Measurements from ENCODE around the gene PLEKHA4.
"Not testable (repeated sequence)": the region's sequence is repeated elsewhere in the genome, so short reads cannot be mapped to it uniquely, and the experiment has no call there.

PLEKHA4 gene

DNA sequence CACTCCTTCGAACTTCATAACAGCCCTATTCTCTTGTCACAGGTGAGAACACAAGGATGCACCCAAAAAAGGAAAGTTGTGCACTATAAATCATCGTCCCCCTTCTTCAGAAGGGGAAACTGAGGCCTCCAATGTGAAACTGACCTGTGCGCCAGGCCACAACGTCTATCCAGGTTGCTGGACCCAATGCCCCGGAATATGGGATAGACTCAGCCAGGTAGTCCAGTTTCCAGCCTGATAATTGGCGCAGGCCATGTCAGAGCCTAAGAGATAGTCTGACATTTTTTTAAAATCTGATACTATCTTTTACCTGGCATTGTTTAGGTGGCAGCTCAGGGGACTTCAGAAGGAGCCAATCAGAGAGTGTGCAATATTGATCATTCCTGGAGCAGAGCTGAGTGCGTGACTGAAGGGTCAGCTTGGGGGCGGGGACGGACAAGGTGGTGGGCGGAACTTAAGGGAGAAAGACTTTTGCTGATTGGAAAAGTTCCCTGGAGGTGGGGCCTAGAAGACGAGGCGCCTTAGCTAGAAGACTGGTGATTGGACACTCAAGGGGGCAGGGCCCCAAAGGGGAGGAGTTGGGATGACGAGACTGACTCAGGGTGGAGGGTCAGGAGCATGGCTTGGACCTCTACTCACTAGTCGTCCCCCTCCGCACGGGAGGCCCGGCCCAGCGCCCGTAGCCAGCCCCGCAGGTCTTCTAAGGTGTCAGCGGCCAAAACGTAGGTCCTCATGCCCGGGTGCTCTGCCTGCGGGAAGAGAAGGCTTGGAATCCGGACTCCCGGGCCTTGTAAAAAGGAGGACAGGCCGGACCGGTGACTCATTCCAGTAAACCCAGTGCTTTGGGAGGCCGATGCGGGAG, 8.5 kb downstream of the PLEKHA4 start:
- peak; percentile 80 for DNase-seq

DNA sequence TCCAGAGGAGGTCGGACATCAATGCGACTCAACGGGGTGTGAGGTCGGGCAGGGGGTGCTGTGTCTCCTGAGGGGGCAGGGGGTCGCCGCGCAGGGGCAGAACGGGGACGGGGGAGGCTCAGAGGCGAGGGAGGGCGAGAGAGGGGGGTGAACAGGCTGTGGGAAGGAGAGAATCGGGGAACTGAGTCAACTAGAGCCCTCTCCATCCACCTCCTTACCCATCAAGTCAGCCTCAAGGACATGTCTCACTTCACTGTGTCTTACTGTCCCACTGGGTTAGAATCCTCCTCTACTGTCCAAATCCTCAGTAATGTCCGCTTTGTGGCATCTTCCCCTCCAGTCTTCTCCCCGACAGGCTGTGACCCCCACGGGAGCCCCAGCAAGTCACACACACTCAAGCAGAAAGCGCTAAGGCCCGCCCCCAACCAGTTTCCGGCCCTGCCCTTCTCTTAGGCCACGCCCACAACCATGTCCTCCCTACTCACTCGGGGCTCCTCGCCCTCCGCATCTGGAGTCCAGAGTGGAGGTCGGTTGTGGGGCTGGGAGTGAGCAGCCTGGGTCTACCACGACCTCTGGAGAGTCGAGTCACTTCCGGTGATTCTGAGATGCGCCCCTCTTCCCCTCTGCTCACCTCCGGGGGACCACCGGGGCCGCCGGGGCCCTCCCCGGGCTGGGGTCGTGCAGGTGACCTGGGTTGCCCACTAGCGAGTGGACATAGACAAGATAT, 9.3 kb downstream of the PLEKHA4 start:
- DNase-seq = peak; percentile 89

DNA sequence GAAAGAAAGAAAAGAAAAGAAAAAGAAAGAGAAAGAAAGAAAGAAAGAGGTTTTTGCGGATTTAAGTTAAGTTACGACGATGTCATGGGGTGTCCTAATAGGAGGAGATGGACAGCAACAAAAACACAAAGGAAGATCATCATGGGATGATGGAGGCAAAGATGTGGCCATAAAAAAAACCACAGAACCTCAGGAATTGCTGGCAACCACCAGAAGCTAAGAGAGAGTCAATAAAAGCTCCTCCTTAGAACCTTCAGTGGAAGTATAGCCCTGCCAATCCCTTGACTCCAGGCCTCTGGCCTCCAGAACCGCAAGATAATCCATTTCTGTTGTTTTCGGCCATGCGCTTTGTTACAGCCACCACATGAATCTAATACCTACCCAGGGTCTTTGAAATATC, 11.5 kb downstream of the PLEKHA4 start:
- DNase-seq = no peak

DNA sequence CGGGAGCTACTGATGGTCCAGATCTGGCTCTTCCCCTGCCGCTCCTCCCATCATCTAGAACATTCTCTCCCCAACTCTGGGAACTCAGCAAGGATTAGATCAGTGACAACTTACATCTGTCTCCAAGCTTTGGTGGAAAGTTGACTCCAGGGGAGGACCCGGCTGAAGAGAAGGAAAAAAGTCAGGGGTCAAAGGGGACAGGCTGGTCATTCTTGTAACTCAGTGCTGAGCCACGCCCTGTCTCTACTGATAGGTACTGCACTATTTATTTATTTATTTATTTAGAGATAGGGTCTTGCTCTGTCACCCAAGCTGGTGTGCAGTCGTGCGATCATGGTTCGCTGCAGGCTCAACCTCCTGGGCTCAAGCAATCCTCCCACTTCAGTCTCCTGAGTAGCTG, 14.3 kb downstream of the PLEKHA4 start:
- no peak for DNase-seq

DNA sequence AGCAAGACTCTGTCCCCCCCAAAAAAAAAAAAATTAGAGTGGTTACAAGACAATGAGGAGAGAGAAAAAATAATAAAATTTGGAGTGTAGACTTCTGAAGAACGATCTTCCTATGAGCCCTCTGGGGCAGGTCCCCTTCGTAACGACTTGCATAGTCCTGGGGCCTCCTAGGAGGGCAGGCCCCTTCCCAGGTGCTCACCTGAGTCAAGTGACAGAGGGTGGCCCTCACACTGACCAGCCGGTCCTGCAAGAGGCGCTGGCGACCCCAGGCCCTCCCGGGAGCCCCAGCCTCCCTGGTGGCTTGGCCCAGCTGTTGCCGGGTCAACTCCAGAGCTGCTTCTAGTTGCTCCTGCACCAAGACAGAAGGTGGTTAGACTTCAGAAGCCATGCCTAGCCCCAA, 14.9 kb downstream of the PLEKHA4 start:
- no peak for DNase-seq

DNA sequence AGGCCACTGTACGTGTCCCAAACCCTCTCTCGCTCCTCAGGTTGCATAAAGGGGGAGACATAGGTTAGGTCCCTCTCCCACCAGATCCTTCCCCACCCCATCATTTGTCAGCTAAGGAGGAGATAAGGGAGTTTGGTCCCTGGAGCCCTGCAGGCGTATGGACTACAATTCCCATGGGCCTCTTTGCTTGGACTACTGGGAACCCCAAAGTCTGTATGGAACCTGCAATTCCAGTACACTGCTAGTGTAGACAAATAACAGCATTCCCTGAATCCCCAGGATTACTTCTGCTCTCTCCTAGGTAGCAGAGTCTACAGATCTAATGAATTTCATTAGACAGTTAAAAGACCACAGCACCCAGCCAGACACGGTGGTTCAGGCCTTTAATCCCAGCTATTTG, 16.1 kb downstream of the PLEKHA4 start:
- DNase-seq = no peak

DNA sequence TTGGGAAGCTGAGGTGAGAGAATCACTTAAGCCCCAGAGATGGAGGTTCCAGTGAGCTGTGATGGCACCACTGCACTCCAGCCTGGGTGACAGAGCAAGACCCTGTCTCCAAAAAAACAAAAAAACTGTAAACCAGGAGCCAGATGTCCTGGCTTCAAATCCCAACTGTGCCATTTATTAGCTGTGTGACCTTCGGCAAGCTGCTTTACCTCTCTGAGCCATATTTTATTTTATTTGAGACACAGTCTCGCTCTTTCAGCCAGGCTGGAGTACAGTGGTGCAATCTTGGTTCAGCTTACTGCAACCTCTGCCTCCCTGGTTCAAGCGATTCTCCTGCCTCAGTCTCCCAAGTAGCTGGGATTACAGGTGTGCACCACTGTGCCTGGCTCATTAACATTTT, 21.8 kb downstream of the PLEKHA4 start:
- DNase-seq = not testable (repeated sequence)

DNA sequence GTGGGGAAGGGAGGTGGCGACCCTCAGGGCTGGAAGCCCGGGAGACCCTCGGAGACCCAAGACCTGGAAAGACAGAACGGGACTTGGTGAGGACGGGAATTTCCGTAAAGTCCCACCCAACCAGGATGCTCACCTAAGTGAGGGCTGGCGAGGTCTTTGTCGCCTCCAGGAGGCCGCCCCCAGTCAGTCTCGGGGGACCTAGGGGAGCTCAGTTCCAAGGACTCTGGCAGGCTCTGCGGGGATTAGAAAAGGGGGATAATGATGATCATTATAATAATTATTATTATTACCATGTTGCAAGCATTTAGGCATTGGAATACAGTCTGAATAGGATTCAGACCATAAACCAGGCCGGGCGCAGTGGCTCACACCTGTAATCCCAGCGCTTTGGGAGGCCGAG, 23.0 kb downstream of the PLEKHA4 start:
- DNase-seq = no peak

DNA sequence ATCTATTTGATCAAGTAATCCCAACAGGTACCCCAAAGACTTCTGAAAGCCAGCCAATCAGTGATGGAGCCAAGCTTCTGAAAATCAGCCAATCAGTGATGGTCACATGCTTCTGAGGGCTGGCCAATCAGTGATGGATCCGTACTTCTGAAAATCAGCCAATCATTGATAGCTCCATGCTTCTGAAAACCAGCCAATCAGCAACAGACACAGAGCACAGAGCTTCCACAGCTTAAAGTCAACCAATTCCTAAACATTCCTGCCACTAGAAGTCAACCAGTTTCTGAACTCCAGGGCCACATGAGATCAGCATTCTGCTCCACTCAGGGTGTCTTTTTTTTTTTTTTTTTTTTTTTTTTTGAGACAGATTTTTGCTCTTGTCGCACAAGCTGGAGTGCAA, 23.9 kb downstream of the PLEKHA4 start:
- DNase-seq = no peak

DNA sequence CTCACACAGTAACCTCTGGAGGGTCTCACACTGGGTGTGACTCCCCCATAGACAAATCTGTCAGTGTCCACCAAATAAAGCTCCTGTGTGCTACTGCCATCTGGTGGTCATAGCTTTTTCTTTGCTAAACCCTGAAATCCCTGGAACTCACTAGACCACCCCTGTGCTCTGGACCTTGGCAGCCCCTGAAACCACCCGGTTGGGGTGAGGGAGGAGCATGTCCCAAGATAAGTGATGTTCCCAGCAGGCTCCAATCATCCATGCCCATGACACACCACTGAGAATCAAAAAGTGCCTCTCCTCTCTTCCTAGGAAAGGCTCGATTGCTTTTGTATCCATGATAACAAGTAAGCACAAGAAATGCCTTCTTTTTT, 25.6 kb downstream of the PLEKHA4 start:
- DNase-seq = peak; percentile 78

DNA sequence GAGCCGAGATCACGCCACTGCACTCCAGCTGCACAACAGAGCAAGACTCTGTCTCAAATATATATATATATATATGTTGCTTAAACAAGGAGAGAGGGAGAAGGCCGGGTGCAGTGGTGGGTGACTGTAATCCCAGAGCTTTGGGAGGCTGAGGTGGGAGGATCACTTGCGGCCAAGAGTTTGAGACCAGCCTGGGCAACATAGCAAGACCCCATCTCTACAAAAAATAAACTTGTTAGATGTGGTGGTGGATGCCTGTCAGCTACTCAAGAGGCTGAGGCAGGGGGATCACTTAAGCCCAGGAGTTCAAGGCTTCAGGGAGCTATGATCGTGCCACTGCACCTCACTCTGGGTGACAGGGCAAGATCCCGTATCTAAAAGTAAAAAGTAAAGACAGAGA, 26.8 kb downstream of the PLEKHA4 start:
- no peak for DNase-seq

DNA sequence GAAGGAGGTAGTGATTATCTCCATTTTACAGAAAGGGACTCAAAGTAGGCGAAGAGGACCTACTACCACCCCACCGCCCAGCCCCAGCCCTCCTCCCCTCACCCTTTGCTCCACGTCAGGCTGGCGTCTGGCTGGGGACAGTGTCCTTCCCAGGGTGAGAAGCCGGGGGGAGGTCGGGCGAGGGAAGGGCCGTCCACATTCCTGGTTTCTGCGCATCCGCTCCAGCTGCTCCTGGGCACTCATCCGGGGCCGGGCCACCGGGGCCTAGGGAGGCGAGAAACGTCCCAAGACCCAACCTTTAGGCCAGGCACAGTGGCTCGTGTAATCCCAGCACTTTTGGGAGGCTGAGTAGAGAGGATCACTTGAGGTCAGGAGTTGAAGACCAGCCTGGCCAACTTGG, 27.4 kb downstream of the PLEKHA4 start:
- DNase-seq = no peak

DNA sequence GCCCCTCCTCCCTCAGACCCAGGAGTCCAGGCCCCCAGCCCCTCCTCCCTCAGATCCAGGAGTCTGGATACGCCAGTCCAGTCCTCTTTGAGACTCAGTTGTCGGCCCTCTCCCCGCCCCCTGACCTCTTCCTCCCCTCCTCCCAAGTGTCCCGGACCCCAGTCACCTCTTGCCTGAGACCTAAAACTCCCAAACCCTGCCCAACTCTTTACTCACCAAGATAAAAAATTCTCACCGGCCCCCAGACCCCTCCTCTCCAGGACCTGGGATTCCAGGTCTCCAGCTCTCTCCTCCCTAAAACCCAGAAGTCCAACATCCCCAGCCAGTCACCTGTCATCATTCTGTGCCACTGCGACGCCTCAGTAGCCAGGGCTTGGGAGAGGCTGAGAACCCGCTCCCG, 30.7 kb downstream of the PLEKHA4 start:
- DNase-seq = no peak

DNA sequence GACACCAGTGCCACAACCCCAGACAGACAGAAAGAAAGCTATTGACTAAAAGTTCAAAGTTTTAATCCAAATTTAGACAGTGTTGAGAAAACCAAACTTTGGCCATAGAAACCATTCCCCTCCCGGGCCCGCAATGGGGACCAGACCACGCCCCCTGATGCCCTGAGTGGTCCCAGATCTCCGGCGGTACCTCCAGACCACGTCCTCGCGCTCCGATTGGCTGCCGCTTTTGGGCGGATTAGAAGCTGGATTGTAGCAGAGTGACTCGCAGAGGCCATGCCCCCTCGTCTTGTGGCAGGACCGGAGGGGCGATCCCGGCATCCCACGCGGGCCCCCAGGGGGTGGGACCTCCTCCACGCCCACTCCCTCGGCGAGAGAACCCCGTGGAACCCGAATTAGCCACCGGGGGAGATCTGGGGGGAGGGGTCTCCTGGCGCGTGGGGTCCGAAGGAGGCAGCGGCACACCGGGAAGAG, 31.3 kb downstream of the PLEKHA4 start:
- peak; percentile 97 for DNase-seq

DNA sequence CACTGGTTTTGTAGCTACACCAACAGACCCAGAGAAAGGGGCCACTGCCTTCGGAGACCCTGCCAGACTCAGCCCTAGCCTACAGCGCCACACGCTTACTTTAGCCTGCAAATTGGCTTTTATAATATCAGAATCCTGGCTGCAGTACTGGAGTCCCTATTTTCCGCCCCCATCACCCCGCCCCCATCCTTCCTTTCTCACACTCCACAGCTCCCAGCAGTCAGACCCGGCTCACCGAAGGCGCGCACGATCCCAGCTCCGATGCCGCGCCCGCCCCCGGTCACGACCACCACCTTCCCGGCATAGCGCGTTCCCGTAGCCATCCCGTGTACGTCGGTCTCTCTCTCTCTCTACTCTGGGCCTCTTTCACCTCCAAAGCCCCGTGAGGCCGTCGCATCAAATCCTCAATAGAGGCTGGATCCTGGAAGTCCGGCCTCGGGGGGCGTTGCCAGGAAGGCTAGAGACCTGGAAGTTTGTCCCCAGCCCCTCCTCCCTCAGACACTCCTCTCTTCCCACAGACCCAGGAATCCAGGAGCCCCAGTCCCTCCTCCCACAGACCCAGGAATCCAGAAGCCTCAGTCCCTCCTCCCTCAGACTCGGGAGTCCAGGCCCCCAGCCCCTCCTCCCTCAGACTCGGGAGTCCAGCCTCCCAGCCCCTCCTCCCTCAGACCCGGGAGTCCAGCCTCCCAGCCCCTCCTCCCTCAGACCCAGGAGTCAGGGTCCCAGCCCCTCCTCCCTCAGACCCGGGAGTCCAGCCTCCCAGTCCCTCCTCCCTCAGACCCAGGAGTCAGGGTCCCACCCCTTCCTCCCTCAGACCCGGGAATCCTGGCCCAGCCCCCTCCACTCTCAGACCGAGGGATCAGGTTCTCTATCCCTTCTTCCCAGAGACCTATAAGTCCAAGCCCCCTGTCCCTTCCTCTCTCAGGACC, 32.1 kb downstream of the PLEKHA4 start, which contains the start of gene HSD17B14:
Gene HSD17B14 (minus strand): TSS at position 403 of the 929 bp plus-strand sequence. CDS start 80 bp downstream, at position 323.
- no peak for DNase-seq

DNA sequence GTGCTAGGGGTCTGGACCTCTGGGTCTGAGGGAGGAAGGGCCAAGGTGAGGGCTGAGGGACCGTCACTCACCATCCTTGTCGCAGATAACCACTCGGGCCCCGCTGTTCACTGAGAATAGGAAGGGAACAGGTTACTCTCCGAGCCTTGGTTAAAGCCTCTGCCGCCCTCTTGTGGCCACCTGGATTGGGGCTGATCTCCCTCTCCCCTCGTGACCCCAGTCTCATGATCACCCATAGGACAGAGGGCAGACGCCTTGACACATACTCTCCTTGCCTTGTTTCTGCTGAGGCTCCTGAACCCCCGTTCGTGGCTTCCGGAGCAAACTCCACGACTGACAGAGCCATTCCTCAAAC, 32.7 kb downstream of the PLEKHA4 start:
- DNase-seq = peak; percentile 97

DNA sequence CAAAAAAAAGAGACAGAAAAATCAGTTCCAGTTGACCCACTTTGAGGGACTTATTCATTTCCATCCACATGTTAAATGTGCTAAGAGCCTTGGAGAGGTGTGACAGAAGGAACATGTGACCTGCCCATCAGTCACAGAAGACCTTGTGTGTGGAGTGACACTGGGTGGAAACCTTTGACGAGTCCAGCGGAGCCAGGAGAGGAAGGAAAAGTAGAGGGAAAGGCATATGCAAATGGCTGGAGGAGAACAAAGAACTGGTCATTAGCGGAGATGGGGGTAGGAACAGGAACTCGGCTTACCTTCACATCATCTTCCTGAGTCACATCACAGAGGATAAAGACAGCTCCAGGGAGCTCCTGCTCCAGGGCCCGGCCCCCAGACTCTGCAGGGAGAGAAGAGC, 34.4 kb downstream of the PLEKHA4 start:
- DNase-seq = no peak

DNA sequence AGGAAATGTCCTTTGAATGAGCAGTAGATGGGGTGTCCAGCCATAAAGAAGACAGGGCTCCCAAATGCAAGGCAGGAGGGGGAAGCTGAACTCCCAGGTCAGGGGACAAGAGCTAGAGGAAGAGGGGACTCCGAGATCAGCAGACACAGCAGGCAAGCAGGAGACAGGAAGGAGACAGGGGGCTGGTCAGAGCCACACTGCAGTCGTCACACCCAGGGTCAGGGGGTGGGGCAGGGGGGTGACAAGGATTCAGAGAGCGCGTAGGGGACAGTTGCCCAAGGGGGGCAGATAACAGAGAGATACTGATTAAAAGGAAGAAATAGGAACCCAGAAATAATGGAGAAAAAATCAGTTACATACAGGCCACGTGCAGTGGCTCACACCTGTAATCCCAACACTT, 35.4 kb downstream of the PLEKHA4 start:
- no peak for DNase-seq

DNA sequence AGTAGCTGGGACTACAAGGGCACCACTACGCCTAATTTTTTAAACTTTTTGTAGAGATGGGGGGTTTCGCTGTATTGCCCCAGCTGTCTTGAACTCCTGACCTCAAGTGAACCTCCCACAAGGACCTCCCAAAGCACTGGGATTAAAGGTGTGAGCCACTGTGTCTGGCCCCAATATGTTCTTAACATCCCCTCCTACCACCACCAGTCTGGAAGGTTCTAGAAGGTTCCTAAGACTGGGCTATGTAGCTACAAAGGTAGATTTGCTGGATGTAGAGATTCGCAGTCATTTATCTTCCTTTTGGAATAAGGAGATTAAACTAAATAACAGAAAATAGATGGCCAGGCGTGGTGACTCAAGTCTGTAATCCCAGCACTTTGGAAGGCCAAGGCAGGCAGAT, 37.5 kb downstream of the PLEKHA4 start:
- DNase-seq = no peak

DNA sequence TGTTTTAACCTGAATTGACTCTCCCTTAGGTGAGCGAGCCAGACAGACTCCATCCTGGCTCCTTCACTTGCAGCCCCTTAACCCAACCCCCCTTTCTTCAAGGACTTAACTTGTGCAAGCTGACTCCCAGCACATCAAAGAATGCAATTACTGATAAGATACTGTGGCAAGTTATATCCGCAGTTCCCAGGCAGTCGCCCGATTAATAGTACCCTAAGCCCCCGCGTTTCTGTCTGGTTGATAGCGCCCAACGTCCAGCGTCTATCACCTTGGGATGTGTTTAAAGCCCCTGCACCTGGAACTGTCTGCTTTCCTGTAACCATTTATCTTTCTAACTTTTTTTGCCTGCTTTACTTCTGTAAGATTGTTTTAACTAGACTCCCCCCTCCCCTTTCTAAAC, 38.3 kb downstream of the PLEKHA4 start:
- no peak for DNase-seq

DNA sequence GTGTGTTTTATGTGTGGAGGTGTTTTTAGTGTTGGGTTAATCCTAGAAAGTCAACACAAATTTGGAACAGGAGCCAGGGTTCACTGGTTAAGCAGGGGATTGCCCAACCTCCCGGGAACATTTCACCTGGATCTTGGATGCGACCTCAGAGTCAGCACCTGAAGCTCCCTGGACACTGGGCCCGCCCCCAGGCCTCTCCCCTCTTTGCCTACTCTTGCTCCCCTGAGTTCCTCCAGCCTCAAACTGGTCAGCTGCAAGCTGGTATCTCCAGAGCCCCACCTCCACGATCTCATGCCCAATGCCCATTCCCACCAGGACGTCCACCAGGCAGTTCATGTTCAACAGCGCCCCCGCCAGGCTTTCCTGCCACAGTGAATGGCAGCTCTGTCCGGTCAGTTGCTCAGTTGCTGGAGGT, 41.8 kb downstream of the PLEKHA4 start:
- DNase-seq = no peak

DNA sequence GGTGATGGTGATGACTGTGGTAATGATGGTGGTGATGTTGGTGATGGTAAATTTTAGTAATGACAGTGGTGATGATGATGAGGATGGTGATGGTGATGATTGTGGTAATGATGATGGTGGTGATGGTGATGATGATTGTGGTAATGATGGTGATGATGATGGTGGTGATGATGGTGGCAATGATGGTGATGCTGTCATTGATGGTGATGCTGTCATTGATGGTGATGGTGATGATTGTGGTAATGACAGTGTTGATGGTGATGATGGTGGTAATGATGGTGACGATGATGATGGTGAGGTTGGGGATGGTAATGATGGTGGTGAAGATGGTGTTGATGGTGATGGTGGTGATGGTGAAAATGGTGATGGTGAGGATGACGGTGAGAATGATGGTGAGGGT, 45.9 kb downstream of the PLEKHA4 start:
- DNase-seq = no peak

DNA sequence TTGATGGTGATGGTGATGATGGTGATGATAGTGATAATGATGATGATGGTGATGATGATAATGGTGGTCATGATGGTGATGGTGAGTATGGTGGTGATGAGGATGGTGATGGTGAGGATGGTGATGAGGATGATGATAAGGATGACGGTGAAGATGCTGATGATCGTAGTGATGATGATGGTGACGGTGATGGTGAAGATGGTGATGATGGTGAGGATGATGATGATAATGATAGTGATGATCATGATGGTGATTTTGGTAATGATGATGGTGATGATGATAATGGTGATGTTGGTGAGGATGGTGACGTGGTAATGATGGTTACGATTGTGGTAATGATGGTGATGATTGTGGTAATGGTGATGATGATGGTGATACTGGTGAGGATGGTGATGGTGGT, 46.8 kb downstream of the PLEKHA4 start:
- no peak for DNase-seq

Measured in hematopoietic multipotent progenitor cell treated with erythropoietin and hydrocortisone succinate and interleukin-3 and kit ligand, for 4 days (in vitro differentiated cells).